GM18502 (cell line): ENCODE data around the gene NFS1.
A peak's percentile ranks its signal among the peaks of the same experiment; 100 is the strongest.
"Not testable (repeated sequence)": the region's sequence is repeated elsewhere in the genome, so short reads cannot be mapped to it uniquely, and the experiment has no call there.

Source experiments
- ATAC-seq: cut with Tn5 transposase; IDR thresholded peaks from one replicate; pipeline ENCODE4 v1.9.1; 2021; ENCODE audit warnings: mild to moderate bottlenecking; ENCODE audit not compliant: unreplicated experiment, poor library complexity

NFS1 gene

GRCh38 chr20:35699127-35699956, at the start of gene NFS1, which contains the start of gene ROMO1:
Gene NFS1, minus strand, starts transcription at chr20:35699352. Its CDS starts 64 bp downstream, at chr20:35699288.
Gene ROMO1, plus strand, starts transcription at chr20:35699405. Its CDS starts 228 bp downstream, at chr20:35699633.
- peak; percentile 83 for ATAC-seq

- not testable (repeated sequence) for ATAC-seq
Observed at GRCh38 chr20:35744492-35744841, 45.3 kb upstream of the NFS1 start.

GRCh38 chr20:35743693-35744491, 44.7 kb upstream of the NFS1 start:
- no peak for ATAC-seq

- no peak for ATAC-seq
Observed at GRCh38 chr20:35742741-35743523, 43.8 kb upstream of the NFS1 start.

GRCh38 chr20:35741892-35742740, 43.0 kb upstream of the NFS1 start, which contains the start of gene RBM39:
Gene RBM39, minus strand, starts transcription at chr20:35742260. Its CDS starts 1,386 bp downstream, at chr20:35740874.
- ATAC-seq: peak; percentile 84

- no peak for ATAC-seq
Observed at GRCh38 chr20:35739294-35740163, 40.4 kb upstream of the NFS1 start.

- no peak for ATAC-seq
Observed at GRCh38 chr20:35738410-35739179, 39.4 kb upstream of the NFS1 start.

- no peak for ATAC-seq
Observed at GRCh38 chr20:35737865-35738333, 38.7 kb upstream of the NFS1 start.

GRCh38 chr20:35735826-35736470, 36.8 kb upstream of the NFS1 start:
- ATAC-seq: no peak

- no peak for ATAC-seq
Observed at GRCh38 chr20:35734777-35735649, 35.9 kb upstream of the NFS1 start.

GRCh38 chr20:35734374-35734773, 35.2 kb upstream of the NFS1 start:
- no peak for ATAC-seq

- no peak for ATAC-seq
Observed at GRCh38 chr20:35732644-35732982, 33.5 kb upstream of the NFS1 start.

GRCh38 chr20:35731862-35732643, 32.9 kb upstream of the NFS1 start:
- ATAC-seq: no peak

- no peak for ATAC-seq
Observed at GRCh38 chr20:35731469-35731788, 32.3 kb upstream of the NFS1 start.

GRCh38 chr20:35730583-35731468, 31.7 kb upstream of the NFS1 start:
- ATAC-seq: no peak
